ENCODE measurements around the gene AIPL1. TPM values are rescaled to one million over a fixed set of nuclear protein-coding genes. Genes with fewer than 3 reads are reported as not detected.

Gene AIPL1
- total RNA-seq, 8 experiments from 2014 or later: 0.08 to 1.00 (median 0.39) TPM; not detected in 4

GRCh38 chr17:6452471-6453266, 17.7 kb upstream of the AIPL1 start:
- in situ Hi-C loops (cut with MboI; ENCODE audit: low pct_unique_long_range_greater_than_20kb in 2 of 9, low sequenced_read_pairs in 9 of 9, unreplicated experiment in 9 of 9): no loop called here
- WGBS, 10 experiments: 70 to 94% (median 80%) methylated on average over 1 to 8 of the region's 10 CpGs; no CpG with 5 or more reads in 1 of the 10 experiments
- H3K4me3 ChIP-seq: no peak overlapping the region
- H3K4me1 ChIP-seq (replicated peaks in 1 of 2): peaks cover 37 to 48% of the 10 kb centered on the region in 2 donors
- H3K27ac ChIP-seq: no peak overlapping the region
- no peak for ATAC-seq (replicated peaks in 6 of 8)

- no peak overlapping the region for H3K4me3 ChIP-seq
- ATAC-seq (replicated peaks in 6 of 8): peak in 2 of 8 experiments; percentile 58 to 80
- in situ Hi-C loops (cut with MboI; ENCODE audit: low pct_unique_long_range_greater_than_20kb in 2 of 9, low sequenced_read_pairs in 9 of 9, unreplicated experiment in 9 of 9): no loop called here
- H3K27ac ChIP-seq: peak overlapping the region in 1 of 2 donors; percentile 46
- WGBS, 10 experiments: 0 to 60% (median 48%) methylated on average over 1 to 11 of the region's 12 CpGs
- H3K4me1 ChIP-seq (replicated peaks in 1 of 2): peaks cover 31 to 36% of the 10 kb centered on the region in 2 donors
Measured at GRCh38 chr17:6450926-6451832, 16.3 kb upstream of the AIPL1 start.

GRCh38 chr17:6449307-6449706, 14.4 kb upstream of the AIPL1 start:
- in situ Hi-C loops (cut with MboI; ENCODE audit: low pct_unique_long_range_greater_than_20kb in 2 of 9, low sequenced_read_pairs in 9 of 9, unreplicated experiment in 9 of 9): loop anchor here in 2 of 9 experiments (10.0 to 25.0 kb wide), 2 partner anchors 862 to 865 kb away; partner anchors contain the start of gene NLRP1 (in 2 of the 2)

GRCh38 chr17:6448473-6448872, 13.6 kb upstream of the AIPL1 start:
- H3K4me3 ChIP-seq: no peak overlapping the region
- H3K4me1 ChIP-seq (replicated peaks in 1 of 2): peaks cover 31 to 40% of the 10 kb centered on the region in 2 donors
- in situ Hi-C loops (cut with MboI; ENCODE audit: low pct_unique_long_range_greater_than_20kb in 2 of 9, low sequenced_read_pairs in 9 of 9, unreplicated experiment in 9 of 9): loop anchor here in 2 of 9 experiments (10.0 to 25.0 kb wide), 2 partner anchors 861 to 864 kb away; partner anchors contain the start of gene NLRP1 (in 2 of the 2)
- WGBS, 10 experiments: 93 to 100% (median 100%) methylated on average over 1 to 5 of the region's 6 CpGs; no CpG with 5 or more reads in 3 of the 10 experiments
- no peak overlapping the region for H3K27ac ChIP-seq
- ATAC-seq (replicated peaks in 6 of 8): no peak

More at GRCh38 chr17:6449307-6449706, 14.4 kb upstream of the AIPL1 start:
- 80 to 100% (median 90%) methylated on average over 1 to 4 of the region's 6 CpGs; no CpG with 5 or more reads in 5 of the 10 experiments for WGBS, 10 experiments
- Histone ChIP-seq H3K4me3 (no peak overlapping the region), H3K4me1 (replicated peaks in 1 of 2) (peaks cover 31 to 41% of the 10 kb centered on the region in 2 donors), H3K27ac (no peak overlapping the region)
- ATAC-seq (replicated peaks in 6 of 8): no peak

- H3K27ac ChIP-seq: no peak overlapping the region
- peaks cover 22 to 23% of the 10 kb centered on the region in 2 donors for H3K4me1 ChIP-seq (replicated peaks in 1 of 2)
- WGBS, 10 experiments: 69 to 100% (median 91%) methylated on average over 1 to 6 of the region's 9 CpGs; no CpG with 5 or more reads in 3 of the 10 experiments
- H3K4me3 ChIP-seq: no peak overlapping the region
- ATAC-seq (replicated peaks in 6 of 8): no peak
- in situ Hi-C loops (cut with MboI; ENCODE audit: low pct_unique_long_range_greater_than_20kb in 2 of 9, low sequenced_read_pairs in 9 of 9, unreplicated experiment in 9 of 9): loop anchor here in 2 of 9 experiments (10.0 to 25.0 kb wide), 2 partner anchors 859 to 862 kb away; partner anchors contain the start of gene NLRP1 (in 2 of the 2)
Measured at GRCh38 chr17:6446516-6447100, 11.7 kb upstream of the AIPL1 start.

- no peak for ATAC-seq (replicated peaks in 6 of 8)
- no peak overlapping the region for H3K27ac ChIP-seq
- in situ Hi-C loops (cut with MboI; ENCODE audit: low pct_unique_long_range_greater_than_20kb in 2 of 9, low sequenced_read_pairs in 9 of 9, unreplicated experiment in 9 of 9): loop anchor here in 2 of 9 experiments (10.0 to 25.0 kb wide), 2 partner anchors 857 to 860 kb away; partner anchors contain the start of gene NLRP1 (in 2 of the 2)
Measured at GRCh38 chr17:6444571-6445335, 9.8 kb upstream of the AIPL1 start.

GRCh38 chr17:6443692-6444570, 9.0 kb upstream of the AIPL1 start, which contains the start of gene PIMREG:
Gene PIMREG, plus strand, starts transcription at chr17:6444455. Its CDS starts 656 bp downstream, at chr17:6445111.
- peak; percentile 90 to 97 (median 92) for ATAC-seq (replicated peaks in 6 of 8)
- 20% methylated on average over 1 of the region's 62 CpGs; no CpG with 5 or more reads in 9 of the 10 experiments for WGBS, 10 experiments
- Histone ChIP-seq H3K4me3 (peak within 1 kb of the TSS; percentile 39 to 57 (median 47)), H3K4me1 (replicated peaks in 1 of 2) (peaks cover 16 to 19% of the 10 kb centered on the region in 2 donors), H3K27ac (peak within 1 kb of the TSS; percentile 86 to 87)
- in situ Hi-C loops (cut with MboI; ENCODE audit: low pct_unique_long_range_greater_than_20kb in 2 of 9, low sequenced_read_pairs in 9 of 9, unreplicated experiment in 9 of 9): loop anchor here in 2 of 9 experiments (10.0 to 25.0 kb wide), 2 partner anchors 857 to 859 kb away; partner anchors contain the start of gene NLRP1 (in 2 of the 2)

More at GRCh38 chr17:6444571-6445335, 9.8 kb upstream of the AIPL1 start:
- peak overlapping the region; percentile 12 to 57 (median 36) for H3K4me3 ChIP-seq
- WGBS, 10 experiments: 0 to 75% (median 21%) methylated on average over 1 to 9 of the region's 36 CpGs; no CpG with 5 or more reads in 4 of the 10 experiments
- peaks cover 12 to 13% of the 10 kb centered on the region in 2 donors for H3K4me1 ChIP-seq (replicated peaks in 1 of 2)

GRCh38 chr17:6442775-6443174, 7.9 kb upstream of the AIPL1 start:
- peaks cover 16 to 19% of the 10 kb centered on the region in 2 donors for H3K4me1 ChIP-seq (replicated peaks in 1 of 2)
- no peak for ATAC-seq (replicated peaks in 6 of 8)
- 0 to 100% (median 49%) methylated on average over 1 to 6 of the region's 6 CpGs; no CpG with 5 or more reads in 2 of the 10 experiments for WGBS, 10 experiments
- H3K4me3 ChIP-seq: peak overlapping the region in 4 of 5 donors; percentile 39 to 57 (median 44)
- in situ Hi-C loops (cut with MboI; ENCODE audit: low pct_unique_long_range_greater_than_20kb in 2 of 9, low sequenced_read_pairs in 9 of 9, unreplicated experiment in 9 of 9): loop anchor here in 2 of 9 experiments (10.0 to 25.0 kb wide), 2 partner anchors 855 to 858 kb away; partner anchors contain the start of gene NLRP1 (in 2 of the 2)
- peak overlapping the region; percentile 86 to 87 for H3K27ac ChIP-seq

GRCh38 chr17:6439951-6440350, 5.0 kb upstream of the AIPL1 start:
- peak in 1 of 8 experiments; percentile 5 for ATAC-seq (replicated peaks in 6 of 8)
- peaks cover 16 to 17% of the 10 kb centered on the region in 2 donors for H3K4me1 ChIP-seq (replicated peaks in 1 of 2)
- in situ Hi-C loops (cut with MboI; ENCODE audit: low pct_unique_long_range_greater_than_20kb in 2 of 9, low sequenced_read_pairs in 9 of 9, unreplicated experiment in 9 of 9): loop anchor here in 3 of 9 experiments (10.0 to 25.0 kb wide), 2 partner anchors 853 to 855 kb away; partner anchors contain the start of gene NLRP1 (in 3 of the 3)
- peak overlapping the region; percentile 5 to 41 for H3K27ac ChIP-seq
- no peak overlapping the region for H3K4me3 ChIP-seq
- WGBS, 10 experiments: 0 to 33% (median 0%) methylated on average over 1 to 3 of the region's 4 CpGs; no CpG with 5 or more reads in 3 of the 10 experiments

- 5 to 100% (median 90%) methylated on average over 1 to 3 of the region's 3 CpGs; no CpG with 5 or more reads in 1 of the 10 experiments for WGBS, 10 experiments
- no peak overlapping the region for H3K27ac ChIP-seq
- in situ Hi-C loops (cut with MboI; ENCODE audit: low pct_unique_long_range_greater_than_20kb in 2 of 9, low sequenced_read_pairs in 9 of 9, unreplicated experiment in 9 of 9): loop anchor here in 2 of 9 experiments (10.0 to 25.0 kb wide), 2 partner anchors 851 to 853 kb away; partner anchors contain the start of gene NLRP1 (in 2 of the 2)
- no peak overlapping the region for H3K4me3 ChIP-seq
- H3K4me1 ChIP-seq (replicated peaks in 1 of 2): peaks cover 13 to 15% of the 10 kb centered on the region in 2 donors
- no peak for ATAC-seq (replicated peaks in 6 of 8)
Measured at GRCh38 chr17:6437956-6438355, 3.0 kb upstream of the AIPL1 start.

All from motor neuron (in vitro differentiated cells).